ENCODE results near the gene ZNF418.

DNA sequence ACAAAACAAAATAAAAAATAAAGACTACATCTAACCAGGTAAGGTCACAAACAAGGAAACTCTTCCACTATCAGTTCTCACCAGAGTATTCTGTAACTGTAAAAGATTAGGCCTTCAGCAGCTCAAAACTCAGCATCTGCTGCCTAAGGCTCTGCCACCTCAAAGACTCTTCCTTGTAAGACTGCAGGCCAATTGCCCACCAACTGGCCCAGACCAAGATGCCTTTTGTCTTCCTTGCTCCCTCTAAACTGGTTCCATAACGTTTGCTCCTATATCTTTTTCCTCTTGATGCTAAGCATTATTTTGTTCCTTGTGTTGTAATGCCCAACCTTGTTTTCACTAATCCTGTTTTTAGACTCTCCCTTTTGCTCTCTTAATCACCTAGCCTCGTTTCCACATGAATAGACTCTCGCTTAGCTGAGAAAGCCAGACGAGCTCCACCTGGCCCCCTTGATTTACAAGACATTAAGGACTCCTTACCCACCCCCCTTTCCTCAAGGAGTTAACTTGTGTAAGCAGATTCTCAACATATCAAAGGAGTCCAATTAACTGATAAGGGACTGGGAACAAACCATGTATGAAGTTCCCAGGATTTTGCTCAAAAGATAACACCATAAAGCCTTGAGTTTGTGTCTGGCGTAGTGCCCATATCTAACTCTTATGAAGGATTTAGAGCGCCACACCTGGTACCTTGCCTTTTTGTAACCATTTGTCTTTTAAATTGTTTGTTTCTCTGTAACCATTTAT, 47.8 kb downstream of the ZNF418 start:
- TF ChIP-seq CTCF (IDR thresholded peaks at IDR 0.05) (no peak), ZFX (IDR thresholded peaks at IDR 0.05; ENCODE audit: borderline replicate concordance) (no peak)
